Caco-2 (cell line): ENCODE measurements around the gene OR5AC2. TPM values are rescaled to one million over a fixed set of nuclear protein-coding genes. Genes with fewer than 3 reads are reported as not detected.

Source experiments
- BruUV-seq: library from RNA; stranded (reverse); fragments of 400-500 nt; replicated peaks from 2 replicates; lab custom pipeline; 2021; lab: Mats Ljungman, UMichigan
- CTCF ChIA-PET: fragments of 300-600 bp; sonication (Branson Sonifier 250); formaldehyde crosslinking; loops from one replicate; lab custom pipeline; 2022; ENCODE audit warnings: antibody characterized with exemption; lab: Charles Lee
- POLR2A ChIA-PET: fragments of 300-600 bp; sonication (Branson Sonifier 250); formaldehyde crosslinking; loops from one replicate; lab custom pipeline; 2022; ENCODE audit warnings: antibody characterized with exemption; lab: Charles Lee
- DNase-seq, 2 experiments: peaks; one replicate each; pipeline versions ENCODE4 v3.0.0 to v3.0.0-alpha.2; 2020 to 2022
- H3K27me3 ChIP-seq: replicated peaks from 2 replicates; pipeline ENCODE4 v1.6.0; 2011; ENCODE audit warnings: low read length; ENCODE audit not compliant: control insufficient read depth, insufficient read depth
- H3K36me3 ChIP-seq: 2 replicates; pipeline ENCODE4 v1.5.1; 2011; ENCODE audit warnings: low read length; ENCODE audit not compliant: control insufficient read depth, insufficient read depth
- H3K4me1 ChIP-seq: fragments of 250-450 bp; sonication (Bioruptor Pico); 2 replicates; pipeline ENCODE4 v1.5.1; 2020; ENCODE audit warnings: mild to moderate bottlenecking
- H3K4me3 ChIP-seq: 2 replicates; pipeline ENCODE4 v1.5.1; 2011; ENCODE audit warnings: low read depth, mild to moderate bottlenecking, control low read depth, low read length
- H3K9me3 ChIP-seq: fragments of 250-450 bp; sonication (Bioruptor Pico); 2 replicates; pipeline ENCODE4 v1.5.1; 2020; ENCODE audit warnings: mild to moderate bottlenecking, moderate library complexity
- H3K27ac Mint-ChIP-seq: one replicate; pipeline ENCODE4 v1.8.0; 2022; ENCODE audit warnings: mixed read lengths; ENCODE audit not compliant: unreplicated experiment
- H3K27me3 Mint-ChIP-seq: one replicate; pipeline ENCODE4 v1.8.0; 2022; ENCODE audit warnings: mixed read lengths; ENCODE audit not compliant: insufficient read depth, unreplicated experiment
- H3K36me3 Mint-ChIP-seq: one replicate; pipeline ENCODE4 v1.8.0; 2022; ENCODE audit warnings: mild to moderate bottlenecking, mixed read lengths; ENCODE audit not compliant: insufficient read depth, unreplicated experiment
- H3K4me1 Mint-ChIP-seq: one replicate; pipeline ENCODE4 v1.8.0; 2022; ENCODE audit warnings: low read depth, mixed read lengths; ENCODE audit not compliant: unreplicated experiment
- H3K4me3 Mint-ChIP-seq: one replicate; pipeline ENCODE4 v1.8.0; 2022; ENCODE audit warnings: mild to moderate bottlenecking, moderate library complexity, mixed read lengths; ENCODE audit not compliant: unreplicated experiment
- H3K9me3 Mint-ChIP-seq: one replicate; pipeline ENCODE4 v1.8.0; 2022; ENCODE audit warnings: mixed read lengths; ENCODE audit not compliant: unreplicated experiment
- CTCF ChIP-seq, 2 experiments: fragments of 200-600 bp in 1 of 2; IDR thresholded peaks; 1 replicate in 1 of 2; 2 replicates in 1 of 2; pipeline versions ENCODE4 v1.5.1 to v1.8.0; 2011 to 2022; ENCODE audit warnings: antibody characterized with exemption in 1 of 2, control low read depth in 1 of 2, inconsistent platforms in 1 of 2, low read depth in 1 of 2, low read length in 1 of 2, mild to moderate bottlenecking in 1 of 2, moderate library complexity in 1 of 2; ENCODE audit not compliant: insufficient read depth in 1 of 2, severe bottlenecking in 1 of 2, unreplicated experiment in 1 of 2
- intact Hi-C: fragments of 100-400 bp; cut with micrococcal nuclease; formaldehyde crosslinking; loops from one replicate; pipeline ENCODE4 v1.10.0; 2022; ENCODE audit not compliant: unreplicated experiment
- total RNA-seq: library from RNA; stranded (reverse); gene quantifications from 2 replicates; pipeline ENCODE4 v1.2.3, GENCODE V29; 2022

The OR5AC2 gene
- total RNA-seq, 1 experiment from 2014 or later, result not detected

GRCh38 chr3:98039322-98040024 lies 47.5 kb upstream of the OR5AC2 start:
- Histone ChIP-seq H3K27me3 (no peaks in the 10 kb centered on the region), H3K9me3 (peaks cover 6% of the 10 kb centered on the region; the same call in 1 of the 2 replicates), H3K4me3 (0 out of 2 replicates have a peak overlapping the region, but pooled peaks have one; percentile 20), H3K36me3 (no peaks in the 10 kb centered on the region), H3K4me1 (no peaks in the 10 kb centered on the region)
- Mint-ChIP-seq H3K4me3 (peak overlapping the region; percentile 72), H3K36me3 (no peaks in the 10 kb centered on the region), H3K27ac (no peak overlapping the region), H3K9me3 (peaks cover 18% of the 10 kb centered on the region), H3K4me1 (no peaks in the 10 kb centered on the region), H3K27me3 (peaks cover 3% of the 10 kb centered on the region)
- ChIA-PET CTCF (interaction anchor here (1.0 to 1.7 kb wide), 2 partner anchors 17 to 289 kb away, joined by 3 to 5 read pairs; no protein-coding TSS in a partner anchor), POLR2A (no interaction called here)
- BruUV-seq, result no TSS peak
- DNase-seq, result peak; percentile 53 to 70
- intact Hi-C loops, result loop anchor here (1.0 to 10.0 kb wide), 5 partner anchors 146 to 775 kb away; no protein-coding TSS in a partner anchor
- TF ChIP-seq CTCF (IDR thresholded peaks at IDR 0.05; ENCODE audit: insufficient read depth in 1 of 2, low read depth in 1 of 2, low read length in 1 of 2, severe bottlenecking in 1 of 2, unreplicated experiment in 1 of 2), result peak; percentile 77 to 92

GRCh38 chr3:98041350-98041749 lies 45.6 kb upstream of the OR5AC2 start:
- no peak overlapping the region for H3K27ac Mint-ChIP-seq
- H3K27me3 Mint-ChIP-seq, result peaks cover 3% of the 10 kb centered on the region
- Histone ChIP-seq H3K9me3 (peaks cover 6% of the 10 kb centered on the region; the same call in 1 of the 2 replicates), H3K4me1 (no peaks in the 10 kb centered on the region), H3K4me3 (no peak overlapping the region), H3K27me3 (no peaks in the 10 kb centered on the region), H3K36me3 (no peaks in the 10 kb centered on the region)
- DNase-seq, result no peak
- no TSS peak for BruUV-seq
- no peaks in the 10 kb centered on the region for H3K36me3 Mint-ChIP-seq
- H3K4me3 Mint-ChIP-seq, result no peak overlapping the region
- CTCF ChIA-PET, result no interaction called here
- POLR2A ChIA-PET, result no interaction called here
- H3K4me1 Mint-ChIP-seq, result no peaks in the 10 kb centered on the region
- no peak for TF ChIP-seq CTCF (IDR thresholded peaks at IDR 0.05; ENCODE audit: insufficient read depth in 1 of 2, low read depth in 1 of 2, low read length in 1 of 2, severe bottlenecking in 1 of 2, unreplicated experiment in 1 of 2)
- intact Hi-C loops, result no loop called here
- peaks cover 18% of the 10 kb centered on the region for H3K9me3 Mint-ChIP-seq

- intact Hi-C loops, result no loop called here
Measured at GRCh38 chr3:98048586-98048985, 38.4 kb upstream of the OR5AC2 start.

More at GRCh38 chr3:98048586-98048985, 38.4 kb upstream of the OR5AC2 start:
- ChIA-PET CTCF (interaction anchor here (0.6 kb wide), 1 partner anchor 1251 kb away, joined by 3 read pairs; no protein-coding TSS in a partner anchor), POLR2A (no interaction called here)
- Histone ChIP-seq H3K9me3 (no peaks in the 10 kb centered on the region), H3K27me3 (no peaks in the 10 kb centered on the region), H3K4me1 (no peaks in the 10 kb centered on the region), H3K36me3 (no peaks in the 10 kb centered on the region), H3K4me3 (no peak overlapping the region)
- no peak for DNase-seq
- no peaks in the 10 kb centered on the region for H3K36me3 Mint-ChIP-seq
- H3K9me3 Mint-ChIP-seq, result no peaks in the 10 kb centered on the region
- no peak overlapping the region for H3K27ac Mint-ChIP-seq
- H3K27me3 Mint-ChIP-seq, result no peaks in the 10 kb centered on the region
- no TSS peak for BruUV-seq
- H3K4me1 Mint-ChIP-seq, result no peaks in the 10 kb centered on the region
- TF ChIP-seq CTCF (IDR thresholded peaks at IDR 0.05; ENCODE audit: insufficient read depth in 1 of 2, low read depth in 1 of 2, low read length in 1 of 2, severe bottlenecking in 1 of 2, unreplicated experiment in 1 of 2), result no peak
- H3K4me3 Mint-ChIP-seq, result no peak overlapping the region
